AG04450 (cell line): ENCODE results near the gene RBM17. TPM values are rescaled to one million over a fixed set of nuclear protein-coding genes. Genes with fewer than 3 reads are reported as not detected.
A peak's percentile ranks its signal among the peaks of the same experiment; 100 is the strongest.
"Not testable (repeated sequence)": the region's sequence is repeated elsewhere in the genome, so short reads cannot be mapped to it uniquely, and the experiment has no call there.

Source experiments
- CTCF ChIA-PET: fragments of 300-600, 350-600 bp; formaldehyde crosslinking; extraction: SDS; loops from one replicate; lab custom pipeline; 2022; ENCODE audit warnings: antibody characterized with exemption, inconsistent platforms; lab: Charles Lee
- POLR2A ChIA-PET: fragments of 350-600 bp; formaldehyde crosslinking; extraction: SDS; loops from one replicate; lab custom pipeline; 2021; ENCODE audit warnings: antibody characterized with exemption, inconsistent platforms; lab: Yijun Ruan, JAX
- DNase-seq: peaks from one replicate; pipeline ENCODE4 v3.0.0-alpha.2; 2011; ENCODE audit warnings: low read depth, low spot score
- H3K27ac ChIP-seq: one replicate; pipeline ENCODE4 v1.5.1; 2012; ENCODE audit warnings: low read depth, low read length, control low read depth
- H3K27me3 ChIP-seq: one replicate; pipeline ENCODE4 v1.6.0; 2012; ENCODE audit warnings: low read length; ENCODE audit not compliant: control insufficient read depth, insufficient read depth
- H3K4me3 ChIP-seq: 2 replicates; pipeline ENCODE4 v1.5.1; 2011; ENCODE audit warnings: mild to moderate bottlenecking, low read depth, low read length, control low read depth
- H3K9me3 ChIP-seq: 2 replicates; pipeline ENCODE4 v1.5.1; 2012; ENCODE audit warnings: low read length; ENCODE audit not compliant: control insufficient read depth, insufficient read depth
- polyA plus RNA-seq: library from polyadenylated mRNA; depleted of rRNA; stranded (reverse); fragments of >200 nt; gene quantifications from 2 replicates; pipeline ENCODE4 v1.2.3, GENCODE V29; 2011; rRNA removed
- small RNA-seq: library from RNA; depleted of rRNA; stranded (forward); fragments of <200 nt; gene quantifications from one replicate; pipeline ENCODE3, GENCODE V24; 2012; ENCODE audit warnings: low read depth; ENCODE audit not compliant: insufficient read length
- TF ChIP-seq, protein P1 (sequence below): IDR thresholded peaks from 2 replicates; pipeline ENCODE4 v1.5.1; 2011; ENCODE audit warnings: low read depth, low read length, control low read depth, inconsistent platforms

RBM17 gene
- polyA plus RNA-seq, 1 experiment = 38.9 TPM

DNA sequence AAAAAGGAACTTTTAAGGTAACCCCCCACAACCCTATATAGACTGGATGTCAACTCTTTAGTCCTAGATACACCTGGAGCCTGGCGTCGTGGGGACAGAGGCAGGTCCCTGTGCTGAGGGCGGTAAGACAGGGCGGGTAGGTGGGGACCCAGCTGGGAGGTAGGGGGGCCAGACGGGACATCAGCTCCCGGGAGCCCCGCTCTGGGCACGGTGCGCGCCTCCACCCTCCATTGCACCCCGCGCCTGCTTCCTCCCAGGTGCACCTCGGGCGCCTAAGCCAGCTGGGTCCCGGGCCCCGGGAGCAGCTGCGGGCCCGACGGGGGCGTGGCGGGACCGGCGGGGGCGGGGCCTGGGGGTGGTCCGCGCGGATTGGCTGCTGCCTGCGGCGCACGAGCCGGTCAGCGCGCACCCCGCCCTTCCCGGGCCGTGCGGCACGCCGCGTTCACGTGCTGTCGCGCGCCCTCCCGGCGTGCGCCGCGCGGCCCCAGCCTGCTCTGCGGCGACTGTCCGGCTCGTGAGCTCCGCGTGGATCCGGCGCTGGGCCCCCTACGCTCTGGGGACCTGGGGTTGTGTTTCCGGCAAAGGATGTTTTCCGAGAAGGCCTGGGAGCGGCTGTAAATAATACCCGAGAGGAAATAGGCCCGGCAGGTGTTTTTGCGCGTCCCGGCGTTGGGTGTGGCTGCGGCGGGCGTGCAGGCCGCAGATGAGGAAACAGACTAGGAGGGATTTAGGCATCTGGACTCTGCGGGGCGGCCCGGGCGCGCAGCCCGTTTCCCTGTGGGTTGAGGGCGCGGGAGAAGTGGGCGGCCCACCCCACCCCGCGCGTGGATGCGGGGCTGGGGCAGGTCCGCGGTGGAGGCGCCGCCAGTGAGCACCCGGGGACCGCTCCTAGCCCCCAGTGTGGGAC is 74.8 kb downstream of the RBM17 start:
- H3K27me3 ChIP-seq = no peaks in the 10 kb centered on the region
- CTCF ChIA-PET = interaction anchor here (1.0 to 2.6 kb wide), 3 partner anchors 39 to 238 kb away, joined by 3 to 18 read pairs (median 4); partner anchors contain the start of gene PFKFB3
- TF ChIP-seq, protein P1, sequence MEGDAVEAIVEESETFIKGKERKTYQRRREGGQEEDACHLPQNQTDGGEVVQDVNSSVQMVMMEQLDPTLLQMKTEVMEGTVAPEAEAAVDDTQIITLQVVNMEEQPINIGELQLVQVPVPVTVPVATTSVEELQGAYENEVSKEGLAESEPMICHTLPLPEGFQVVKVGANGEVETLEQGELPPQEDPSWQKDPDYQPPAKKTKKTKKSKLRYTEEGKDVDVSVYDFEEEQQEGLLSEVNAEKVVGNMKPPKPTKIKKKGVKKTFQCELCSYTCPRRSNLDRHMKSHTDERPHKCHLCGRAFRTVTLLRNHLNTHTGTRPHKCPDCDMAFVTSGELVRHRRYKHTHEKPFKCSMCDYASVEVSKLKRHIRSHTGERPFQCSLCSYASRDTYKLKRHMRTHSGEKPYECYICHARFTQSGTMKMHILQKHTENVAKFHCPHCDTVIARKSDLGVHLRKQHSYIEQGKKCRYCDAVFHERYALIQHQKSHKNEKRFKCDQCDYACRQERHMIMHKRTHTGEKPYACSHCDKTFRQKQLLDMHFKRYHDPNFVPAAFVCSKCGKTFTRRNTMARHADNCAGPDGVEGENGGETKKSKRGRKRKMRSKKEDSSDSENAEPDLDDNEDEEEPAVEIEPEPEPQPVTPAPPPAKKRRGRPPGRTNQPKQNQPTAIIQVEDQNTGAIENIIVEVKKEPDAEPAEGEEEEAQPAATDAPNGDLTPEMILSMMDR = no peak
- no peak for DNase-seq
- H3K27ac ChIP-seq = peak overlapping the region; percentile 47
- H3K9me3 ChIP-seq = no peaks in the 10 kb centered on the region; the same call in 1 of the 2 replicates
- H3K4me3 ChIP-seq = peak overlapping the region; percentile 78
- POLR2A ChIA-PET = interaction anchor here (0.5 to 2.3 kb wide), 7 partner anchors 19 to 238 kb away, joined by 3 to 17 read pairs (median 5); partner anchors contain the start of gene PFKFB3

DNA sequence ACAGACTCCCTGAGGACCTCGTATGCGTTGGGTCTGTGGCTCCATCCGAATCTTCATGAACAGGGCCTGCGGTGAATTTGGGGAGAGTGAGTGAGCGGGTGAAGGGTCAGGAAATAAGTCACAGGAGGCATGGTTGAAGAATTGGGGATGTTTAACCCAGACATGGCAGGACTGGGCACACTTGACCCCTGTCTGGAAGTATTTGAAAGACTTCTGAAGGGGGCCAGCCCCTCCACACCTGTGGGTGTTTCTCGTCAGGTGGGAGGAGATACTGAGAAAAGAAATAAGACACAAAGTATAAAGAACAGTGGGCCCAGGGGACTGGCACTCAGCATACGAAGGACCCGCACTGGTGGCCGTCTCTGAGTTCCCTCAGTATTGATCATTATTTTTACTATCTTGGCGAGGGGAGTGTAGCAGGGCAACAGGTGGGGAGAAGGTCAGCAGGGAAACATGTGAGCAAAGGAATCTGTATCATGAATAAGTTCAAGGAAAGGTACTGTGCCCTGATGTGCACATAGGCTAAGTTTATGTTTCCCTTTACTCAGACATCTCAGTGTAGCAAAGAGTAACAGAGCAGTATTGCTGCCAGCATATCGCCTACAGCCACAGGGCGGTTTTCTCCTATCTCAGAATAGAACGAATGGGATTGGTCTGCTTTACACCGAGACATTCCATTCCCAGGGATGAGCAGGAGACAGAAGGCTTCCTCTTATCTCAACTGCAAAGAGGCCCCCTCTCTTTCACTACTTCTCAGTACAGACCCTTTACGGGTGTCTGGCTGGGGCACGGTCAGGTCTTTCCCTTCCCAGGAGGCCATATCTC is 75.6 kb downstream of the RBM17 start:
- Histone ChIP-seq H3K9me3 (no peaks in the 10 kb centered on the region; the same call in 1 of the 2 replicates), H3K4me3 (peak overlapping the region; percentile 78), H3K27ac (no peak overlapping the region), H3K27me3 (no peaks in the 10 kb centered on the region)
- ChIA-PET POLR2A (interaction anchor here (1.5 to 2.3 kb wide), 2 partner anchors 20 to 38 kb away, joined by 4 to 17 read pairs; partner anchors contain the start of gene PFKFB3), CTCF (interaction anchor here (1.0 kb wide), 1 partner anchor 38 kb away, joined by 3 read pairs; the partner anchor contains the start of gene PFKFB3)
- DNase-seq = no peak
- TF ChIP-seq, protein P1 = no peak

DNA sequence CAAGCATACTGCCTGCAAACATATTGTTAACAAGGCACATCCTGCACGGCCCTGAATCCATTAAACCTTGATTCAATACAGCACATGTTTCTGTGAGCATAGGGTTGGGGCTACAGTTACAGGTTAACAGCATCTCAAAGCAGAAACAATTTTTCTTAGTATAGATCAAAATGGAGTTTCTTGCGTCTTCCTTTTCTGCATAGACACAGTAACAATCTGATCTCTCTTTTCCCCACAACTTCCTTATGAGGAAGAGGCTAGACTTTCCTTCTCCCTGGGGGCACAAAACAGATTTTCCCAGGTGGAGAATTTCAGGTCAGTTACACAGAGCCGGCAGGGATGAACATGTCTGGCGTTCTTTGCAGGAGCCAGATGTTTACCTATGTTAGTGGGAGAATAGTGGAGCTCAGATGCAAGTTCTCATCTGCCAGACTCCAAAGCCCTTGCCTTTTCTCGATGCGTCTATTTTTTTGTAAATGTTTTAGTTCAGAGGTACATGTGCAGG is 76.4 kb downstream of the RBM17 start:
- POLR2A ChIA-PET = interaction anchor here (0.6 kb wide), 1 partner anchor 46 kb away, joined by 9 read pairs; no protein-coding TSS in a partner anchor
- Histone ChIP-seq H3K4me3 (no peak overlapping the region), H3K9me3 (no peaks in the 10 kb centered on the region; the same call in 1 of the 2 replicates), H3K27ac (no peak overlapping the region), H3K27me3 (no peaks in the 10 kb centered on the region)
- DNase-seq = no peak
- TF ChIP-seq, protein P1 = no peak
- CTCF ChIA-PET = no interaction called here

GRCh38 chr10:6165933-6166332 is 77.1 kb downstream of the RBM17 start:
- ChIA-PET POLR2A (interaction anchor here (0.6 kb wide), 1 partner anchor 47 kb away, joined by 9 read pairs; no protein-coding TSS in a partner anchor), CTCF (interaction anchor here (0.8 to 2.8 kb wide), 2 partner anchors 36 to 236 kb away, joined by 3 to 16 read pairs; partner anchors contain the start of gene PFKFB3)
- not testable (repeated sequence) for H3K27ac ChIP-seq, DNase-seq, H3K9me3 ChIP-seq, H3K27me3 ChIP-seq, H3K4me3 ChIP-seq

Small RNA genes lying within 50 kb of the gene (small RNA-seq; reads per million reads assigned to genes)
- gene MIR3155A = not detected

Other genes with a start within 250 kb of the RBM17 start
- 5.9 and 6.7 TPM in 2 replicates for gene ANKRD16, start 199.1 kb upstream of the RBM17 start, polyA plus RNA-seq
- gene FBH1, start 198.8 kb upstream of the RBM17 start, polyA plus RNA-seq = 65.2 and 77.5 TPM in 2 replicates
- gene IL15RA, start 111.5 kb upstream of the RBM17 start, polyA plus RNA-seq = 3.5 and 4.4 TPM in 2 replicates
- gene IL2RA, start 26.7 kb upstream of the RBM17 start, polyA plus RNA-seq = not detected in 2 replicates
- 24.3 and 26.6 TPM in 2 replicates for gene PFKFB3, start 113.9 kb downstream of the RBM17 start, polyA plus RNA-seq